GM18519 (cell line): Measurements from ENCODE around the gene SGK2.

Experiments used
- ATAC-seq: cut with Tn5 transposase; IDR thresholded peaks from one replicate; pipeline ENCODE4 v1.9.1; 2021; ENCODE audit warnings: mild to moderate bottlenecking, moderate library complexity; ENCODE audit not compliant: unreplicated experiment, low FRiP score

SGK2 gene

GRCh38 chr20:43535370-43536004 lies 23.3 kb upstream of the SGK2 start:
- no peak for ATAC-seq

DNA sequence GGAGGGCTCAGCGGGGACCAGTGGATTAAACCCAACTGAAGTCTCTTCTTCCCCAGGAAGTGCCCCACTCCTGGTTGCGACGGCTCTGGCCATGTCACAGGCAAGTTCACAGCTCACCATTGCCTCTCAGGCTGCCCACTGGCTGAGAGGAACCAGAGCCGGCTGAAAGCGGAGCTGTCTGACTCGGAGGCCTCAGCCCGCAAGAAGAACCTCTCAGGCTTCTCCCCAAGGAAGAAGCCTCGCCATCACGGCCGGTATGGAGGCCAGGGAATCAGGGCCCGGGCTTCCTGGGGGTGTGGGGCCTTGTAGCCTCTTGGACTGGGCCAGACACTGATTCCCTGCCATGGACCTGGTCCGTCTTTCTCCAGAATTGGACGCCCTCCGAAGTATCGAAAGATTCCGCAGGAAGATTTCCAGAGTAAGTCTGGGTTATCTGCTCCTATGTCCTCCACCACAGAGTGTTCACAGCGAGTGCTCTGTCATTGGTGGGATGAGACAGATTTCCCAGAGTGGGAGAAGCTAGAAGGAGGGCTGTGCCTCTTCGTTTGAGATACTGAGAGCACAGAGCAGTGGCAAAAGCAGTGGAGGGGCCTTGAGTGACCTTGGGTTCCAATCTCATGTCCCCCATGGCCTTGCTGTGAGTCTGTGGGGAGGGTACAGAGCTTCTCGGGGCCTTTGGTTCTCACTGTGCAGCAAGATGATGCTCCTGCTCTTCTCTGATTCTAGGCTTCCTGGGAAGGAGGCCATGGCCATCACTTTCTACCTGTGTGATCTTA lies 22.6 kb upstream of the SGK2 start:
- ATAC-seq: no peak

GRCh38 chr20:43536817-43537440 lies 21.9 kb upstream of the SGK2 start:
- ATAC-seq: no peak

DNA sequence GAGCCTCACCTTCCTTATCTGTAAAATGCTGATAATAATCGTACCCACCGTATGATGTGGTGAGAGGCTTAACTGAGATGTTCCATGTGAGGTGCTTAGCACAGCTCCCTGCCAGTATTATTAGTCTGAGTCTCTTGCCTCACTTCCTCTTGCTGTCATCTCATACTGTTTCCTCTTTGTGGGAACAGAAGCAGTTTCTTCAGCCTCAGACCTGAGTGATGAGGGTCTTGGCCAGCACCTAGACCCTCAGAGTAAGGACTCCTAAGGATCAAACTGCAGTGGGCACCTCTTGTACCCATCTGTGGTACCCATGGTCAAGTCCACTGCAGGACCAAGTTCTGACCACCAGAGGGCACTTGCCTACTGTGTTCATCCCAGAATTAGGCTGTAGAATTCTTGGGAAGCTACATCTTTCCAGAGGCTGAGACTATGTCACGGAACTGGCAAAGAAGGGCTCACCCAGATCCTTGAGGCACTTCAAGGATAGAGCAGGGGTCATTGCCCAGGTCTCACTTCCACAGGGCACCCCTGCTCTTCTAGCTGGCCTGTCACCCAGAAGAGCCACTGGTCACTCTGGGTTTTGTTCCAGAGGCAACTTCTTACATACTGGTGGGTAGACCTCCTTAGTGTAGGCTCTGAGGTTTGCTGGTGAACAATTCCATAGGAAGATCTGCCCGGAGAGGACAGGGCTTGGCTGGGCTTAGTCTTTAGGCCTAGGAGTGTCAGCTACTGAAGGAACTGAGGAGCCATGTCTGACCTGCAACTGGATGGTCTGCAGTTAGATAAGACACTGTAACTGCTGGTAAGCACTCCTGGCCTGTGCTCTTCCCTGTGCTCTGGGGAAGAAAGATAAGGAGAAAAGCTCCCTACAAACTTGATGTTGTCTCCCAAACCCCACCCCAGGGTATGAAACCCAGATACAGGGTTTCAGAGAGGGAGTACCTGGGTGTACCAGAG lies 20.6 kb upstream of the SGK2 start:
- ATAC-seq: no peak

DNA sequence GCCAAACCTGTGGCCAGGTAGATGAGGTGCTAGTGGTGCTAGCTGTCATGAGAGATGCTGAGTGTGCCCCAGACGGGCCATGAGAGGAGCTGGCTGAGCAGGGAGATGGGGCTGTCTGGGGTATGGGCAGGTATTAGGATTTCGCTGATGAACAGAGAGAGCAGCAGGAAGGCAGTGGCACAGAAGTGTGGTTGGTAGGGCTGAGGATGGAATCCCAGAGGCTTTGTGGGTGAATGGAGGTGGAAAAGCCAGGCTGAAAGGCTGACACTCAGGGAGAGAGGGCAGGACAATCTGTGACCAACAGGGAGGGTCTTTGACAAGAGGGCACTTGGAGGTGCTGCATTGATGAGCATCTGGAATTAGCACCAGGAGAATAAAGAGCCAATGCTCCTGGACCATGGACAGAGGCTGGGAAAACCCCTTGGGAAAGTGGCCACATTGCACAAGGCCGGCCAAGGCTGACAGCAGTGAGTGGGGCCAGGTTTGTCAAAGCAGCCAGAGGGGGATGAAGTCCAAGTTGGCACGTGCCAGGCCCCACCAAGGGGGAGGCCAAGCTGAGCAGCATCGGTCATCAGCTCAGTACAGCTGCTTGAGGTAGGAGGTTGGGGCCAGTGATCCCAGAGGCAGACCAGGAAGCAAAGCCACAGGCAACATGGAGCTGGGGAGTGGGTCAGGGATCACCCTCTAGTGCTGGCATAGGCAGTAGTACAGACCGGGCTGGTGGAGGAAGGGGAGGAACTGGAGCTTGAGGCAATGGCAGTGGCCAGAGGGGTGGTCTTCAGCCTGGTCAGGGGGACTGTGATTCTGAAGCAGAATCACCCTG lies 19.7 kb upstream of the SGK2 start:
- no peak for ATAC-seq

DNA sequence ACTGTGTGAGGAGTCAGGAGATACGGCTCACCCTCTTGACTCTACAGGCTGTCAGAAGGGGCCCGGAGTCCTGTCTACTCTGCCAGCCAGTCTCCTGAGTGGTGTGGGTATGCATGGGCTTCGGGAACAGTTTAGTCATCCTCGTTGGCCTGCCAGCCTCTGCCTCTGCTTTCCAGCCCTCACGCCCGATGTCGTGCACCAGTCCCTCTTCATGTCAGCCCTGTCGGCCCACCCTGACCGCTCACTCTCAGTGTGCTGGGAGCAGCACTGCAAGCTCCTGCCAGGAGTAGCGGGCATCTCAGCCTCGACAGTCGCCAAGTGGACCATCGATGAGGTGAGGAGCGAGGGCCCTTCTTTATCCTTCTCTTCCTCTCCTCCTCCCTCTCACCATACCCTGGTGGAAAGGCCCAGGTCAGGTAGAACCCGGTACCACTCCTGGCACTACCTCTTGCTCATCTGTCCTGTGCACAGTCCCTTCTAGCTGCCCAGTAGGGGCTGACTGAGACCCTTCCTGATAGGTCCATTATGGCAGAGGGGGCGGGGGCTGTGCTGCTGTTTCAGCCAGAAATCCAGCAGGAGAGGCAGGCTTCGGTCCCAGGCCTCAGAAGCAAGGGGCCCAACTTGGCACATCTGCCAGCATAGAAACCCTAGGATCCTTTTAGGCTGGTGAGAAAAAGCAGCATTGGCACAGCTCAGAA lies 18.7 kb upstream of the SGK2 start:
- ATAC-seq: no peak

- no peak for ATAC-seq
These were observed 18.2 kb upstream of the SGK2 start for GRCh38 chr20:43540673-43541060.

GRCh38 chr20:43541214-43541613 lies 17.6 kb upstream of the SGK2 start:
- ATAC-seq: no peak

- ATAC-seq: no peak
These were observed 16.7 kb upstream of the SGK2 start for GRCh38 chr20:43542161-43542560.

GRCh38 chr20:43542674-43543073 lies 16.2 kb upstream of the SGK2 start:
- no peak for ATAC-seq

DNA sequence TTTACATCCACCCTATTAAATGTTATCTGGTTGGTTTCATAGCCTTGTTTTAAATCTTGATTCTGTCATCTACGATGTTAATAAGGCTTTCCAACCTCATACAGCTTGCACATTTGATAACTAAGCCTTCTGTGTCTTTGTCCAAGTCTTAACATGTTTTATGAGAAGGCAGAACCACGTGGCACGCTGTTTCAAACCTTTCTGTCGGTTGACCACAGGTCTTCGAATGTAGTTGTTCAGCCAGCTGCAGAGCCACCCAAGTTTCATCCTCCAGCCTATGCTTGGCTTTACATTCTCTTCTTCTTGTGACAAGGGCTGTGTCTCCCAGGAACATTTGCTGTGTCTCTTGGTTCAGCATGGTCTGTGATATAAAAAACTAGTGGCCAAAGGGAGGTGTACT lies 15.7 kb upstream of the SGK2 start:
- ATAC-seq: no peak

DNA sequence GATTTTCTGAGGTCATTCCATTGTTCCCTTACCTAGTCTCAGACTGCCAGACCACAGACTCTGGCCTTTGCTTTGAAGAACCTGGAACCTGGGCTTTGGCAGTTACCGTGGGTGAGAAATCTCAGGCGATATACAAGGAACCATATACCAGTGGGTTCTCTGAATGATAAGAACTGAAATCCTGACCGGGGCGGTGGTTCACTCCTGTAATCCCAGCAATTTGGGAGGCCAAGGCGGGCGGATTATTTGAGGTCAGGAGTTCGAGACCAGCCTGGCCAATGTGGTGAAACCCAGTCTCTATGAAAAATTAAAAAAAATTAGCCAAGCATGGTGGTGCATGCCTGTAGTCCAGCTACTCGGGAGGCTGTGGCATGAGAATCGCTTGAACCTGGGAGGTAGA lies 14.3 kb upstream of the SGK2 start:
- no peak for ATAC-seq

DNA sequence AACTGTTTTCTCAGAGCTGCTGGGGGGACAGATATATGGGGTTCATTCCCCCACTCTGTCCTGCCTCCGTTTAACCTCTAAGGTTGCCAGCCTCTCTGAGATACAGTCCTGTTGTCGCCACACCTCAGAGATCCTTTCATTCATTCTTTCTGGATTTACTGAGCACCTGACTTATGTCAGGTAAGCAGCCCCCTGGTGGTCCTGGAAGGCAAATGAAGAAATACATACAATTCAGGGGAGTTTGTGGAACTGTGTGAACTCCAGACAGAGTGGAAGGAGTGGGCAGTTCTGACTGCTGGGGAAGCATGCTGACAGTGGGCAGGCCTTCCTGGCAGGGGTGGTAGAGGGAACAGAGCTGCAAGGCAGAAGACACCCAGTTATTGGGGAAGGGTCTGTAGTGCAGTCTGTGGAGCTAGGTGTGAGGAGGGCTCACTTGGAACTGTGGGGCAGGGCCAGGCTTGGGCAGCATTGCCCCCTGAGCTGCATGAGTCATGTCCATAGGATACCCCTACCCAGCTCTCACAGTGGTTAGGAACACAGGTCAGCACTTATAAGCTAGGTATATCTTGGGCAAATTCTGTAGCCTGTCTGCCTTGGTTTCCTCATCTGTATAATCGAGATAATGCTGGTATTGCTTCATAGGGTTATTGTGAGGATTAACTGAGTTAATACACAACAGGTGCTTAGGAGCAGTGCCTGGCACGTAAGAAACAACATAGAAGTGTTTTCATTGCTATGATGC lies 12.8 kb upstream of the SGK2 start:
- ATAC-seq: no peak

- no peak for ATAC-seq
These were observed 10.4 kb upstream of the SGK2 start for GRCh38 chr20:43548273-43548880.

- ATAC-seq: no peak
These were observed 9.3 kb upstream of the SGK2 start for GRCh38 chr20:43549416-43550065.

DNA sequence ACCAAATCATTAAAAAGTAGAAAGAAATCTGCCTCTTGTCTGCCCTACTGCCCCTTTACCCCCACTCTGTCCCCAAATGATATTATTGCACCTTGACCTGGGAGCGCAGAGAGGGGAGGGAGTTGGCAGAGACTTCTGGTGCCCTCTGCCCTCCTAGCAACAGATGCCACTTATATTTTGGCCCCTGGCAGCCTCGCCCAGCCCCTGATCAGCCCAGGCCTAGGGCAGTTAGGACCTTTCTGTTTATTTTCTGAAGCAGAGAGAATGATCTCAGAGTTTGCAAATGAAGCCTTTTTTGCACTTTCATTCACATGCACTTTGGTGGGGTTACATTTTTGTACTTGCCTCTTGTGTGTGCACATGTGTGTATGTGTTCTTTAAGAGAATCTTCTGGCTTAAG lies 8.4 kb upstream of the SGK2 start:
- no peak for ATAC-seq

DNA sequence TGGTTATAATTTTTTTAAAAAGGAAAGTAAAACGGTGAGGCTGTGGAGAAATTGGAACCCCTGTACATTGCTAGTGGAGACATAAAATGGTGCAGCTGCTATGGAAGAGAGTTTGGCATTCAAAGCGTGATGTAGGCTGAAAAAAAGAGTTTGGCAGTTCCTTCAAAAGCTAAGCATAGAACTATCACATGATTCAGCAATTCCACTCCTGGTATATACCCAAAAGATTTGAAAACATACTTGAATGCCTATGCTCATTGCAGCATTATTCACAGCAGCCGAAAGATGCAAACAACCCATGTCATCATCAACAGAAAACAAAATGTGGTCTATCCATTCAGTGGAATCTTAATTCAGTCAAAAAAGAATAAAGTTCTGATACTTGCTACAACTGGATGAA lies 4.5 kb upstream of the SGK2 start:
- no peak for ATAC-seq
